Activated CD4-positive, alpha-beta T cell treated with anti-CD3 and anti-CD28 coated beads for 36 hours (primary cell): ENCODE results near the gene ARL13A. TPM values are rescaled to one million over a fixed set of nuclear protein-coding genes. Genes with fewer than 3 reads are reported as not detected.
A peak's percentile ranks its signal among the peaks of the same experiment; 100 is the strongest.

Source experiments
- ATAC-seq: fragments of 200-7000 bp; cut with Tn5 transposase; one replicate; pipeline ENCODE4 v1.10.0; 2021; ENCODE audit warnings: mild to moderate bottlenecking, moderate library complexity
- CTCF ChIA-PET: fragments of 350-600 bp; sonication (Branson Sonifier 250); formaldehyde crosslinking; loops from one replicate; lab custom pipeline; 2021; ENCODE audit warnings: antibody characterized with exemption; lab: Charles Lee
- POLR2A ChIA-PET: fragments of 350-600 bp; sonication (Branson Sonifier 250); formaldehyde crosslinking; loops from one replicate; lab custom pipeline; 2021; ENCODE audit warnings: antibody characterized with exemption, inconsistent platforms; lab: Charles Lee
- DNase-seq: peaks from one replicate; pipeline ENCODE4 v3.0.0-alpha.2; 2020
- H3K27ac Mint-ChIP-seq: one replicate; pipeline ENCODE4 v1.8.0; 2021; ENCODE audit warnings: mixed read lengths
- H3K27me3 Mint-ChIP-seq: one replicate; pipeline ENCODE4 v1.8.0; 2021; ENCODE audit warnings: mixed read lengths
- H3K36me3 Mint-ChIP-seq: one replicate; pipeline ENCODE4 v1.8.0; 2021; ENCODE audit warnings: low read depth, mixed read lengths
- H3K4me1 Mint-ChIP-seq: one replicate; pipeline ENCODE4 v1.8.0; 2021; ENCODE audit warnings: mixed read lengths
- H3K4me3 Mint-ChIP-seq: one replicate; pipeline ENCODE4 v1.8.0; 2021; ENCODE audit warnings: mild to moderate bottlenecking, moderate library complexity, mixed read lengths
- H3K9me3 Mint-ChIP-seq: one replicate; pipeline ENCODE4 v1.8.0; 2021; ENCODE audit warnings: low read depth, mixed read lengths
- intact Hi-C, 2 experiments: fragments of 100-400 bp; cut with DNase I in 1 of 2; cut with micrococcal nuclease in 1 of 2; formaldehyde crosslinking; loops; one replicate each; pipeline versions ENCODE4 v1.14.2 to v1.15.1; 2022 to 2024; cut with DNase I, micrococcal nuclease
- total RNA-seq, 2 experiments: library from RNA; stranded (reverse); gene quantifications; one replicate each; pipeline ENCODE4 v1.2.3, GENCODE V29; 2021

Gene ARL13A
- total RNA-seq, result not detected

DNA sequence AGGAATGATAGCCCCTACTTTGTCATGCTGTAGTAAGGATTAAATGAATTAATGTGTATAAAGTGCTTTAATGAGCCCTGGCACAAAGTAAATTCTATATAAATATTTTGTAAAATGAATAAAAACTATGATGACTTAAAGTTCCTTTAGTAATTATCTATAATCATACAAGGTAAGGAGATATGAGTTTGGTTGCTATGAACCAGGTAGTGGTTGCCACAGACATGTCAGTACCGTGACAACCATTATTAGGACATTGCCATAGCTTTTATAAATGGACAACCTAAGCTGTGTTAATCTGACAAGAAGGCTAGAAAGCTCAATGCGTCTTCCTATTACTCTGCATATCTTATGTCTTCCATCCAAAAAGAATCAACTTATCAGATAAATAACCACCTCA is at the start of gene ARL13A:
ARL13A (plus strand) TSS at position 301 of the 400 bp plus-strand sequence. CDS start 3,982 bp downstream, outside the sequence.
- H3K27me3 Mint-ChIP-seq, result no peaks in the 10 kb centered on the region
- no peak for DNase-seq
- ChIA-PET POLR2A (no interaction called here), CTCF (no interaction called here)
- no peak within 1 kb of the TSS for H3K27ac Mint-ChIP-seq
- H3K36me3 Mint-ChIP-seq, result peaks cover 1% of the 10 kb centered on the region
- intact Hi-C loops, result no loop called here
- ATAC-seq, result no peak
- no peak within 1 kb of the TSS for H3K4me3 Mint-ChIP-seq
- H3K9me3 Mint-ChIP-seq, result no peaks in the 10 kb centered on the region
- H3K4me1 Mint-ChIP-seq, result no peaks in the 10 kb centered on the region

GRCh38 chrX:100924375-100924774 is 45.1 kb upstream of the ARL13A start:
- ChIA-PET CTCF (no interaction called here), POLR2A (no interaction called here)
- no peak for DNase-seq
- Mint-ChIP-seq H3K9me3 (no peaks in the 10 kb centered on the region), H3K4me3 (no peak overlapping the region), H3K36me3 (no peaks in the 10 kb centered on the region), H3K27me3 (no peaks in the 10 kb centered on the region), H3K27ac (peak overlapping the region; percentile 55), H3K4me1 (peaks cover 36% of the 10 kb centered on the region)
- intact Hi-C loops, result no loop called here
- ATAC-seq, result no peak

DNA sequence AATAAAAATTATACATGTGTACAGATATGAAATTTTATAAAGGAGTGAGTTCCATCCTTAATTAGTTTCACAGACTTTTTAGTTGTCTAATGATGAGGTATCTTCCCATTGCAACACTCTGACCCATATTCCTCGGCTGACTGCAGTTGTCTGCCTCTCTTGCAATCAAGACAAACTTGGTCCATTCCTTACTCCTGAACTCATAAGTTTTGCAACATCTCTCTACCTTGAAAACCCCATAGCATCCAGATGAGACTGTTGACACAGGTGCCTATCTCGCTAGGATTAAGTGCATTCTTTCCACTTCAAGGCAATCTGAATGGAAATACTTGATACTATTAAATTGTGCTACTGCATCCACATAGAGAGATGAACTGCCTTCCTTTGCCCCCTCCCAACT is 43.1 kb upstream of the ARL13A start:
- H3K4me1 Mint-ChIP-seq, result peaks cover 44% of the 10 kb centered on the region
- intact Hi-C loops, result loop anchor here in 1 of 2 experiments (5.0 kb wide), 1 partner anchor 126 kb away; the partner anchor contains the start of gene TRMT2B
- ATAC-seq (no peak), DNase-seq (no peak)
- ChIA-PET CTCF (no interaction called here), POLR2A (no interaction called here)
- peaks cover 4% of the 10 kb centered on the region for H3K36me3 Mint-ChIP-seq
- H3K27ac Mint-ChIP-seq, result no peak overlapping the region
- peaks cover 3% of the 10 kb centered on the region for H3K9me3 Mint-ChIP-seq
- H3K4me3 Mint-ChIP-seq, result no peak overlapping the region
- no peaks in the 10 kb centered on the region for H3K27me3 Mint-ChIP-seq

- ChIA-PET CTCF (interaction anchor here (0.6 kb wide), 1 partner anchor 125 kb away, joined by 4 read pairs; no protein-coding TSS in a partner anchor), POLR2A (interaction anchor here (0.8 kb wide), 1 partner anchor 65 kb away, joined by 3 read pairs; no protein-coding TSS in a partner anchor)
- Mint-ChIP-seq H3K4me1 (peaks cover 53% of the 10 kb centered on the region), H3K36me3 (peaks cover 4% of the 10 kb centered on the region), H3K27me3 (no peaks in the 10 kb centered on the region), H3K4me3 (peak within 1 kb of the TSS; percentile 79), H3K9me3 (peaks cover 5% of the 10 kb centered on the region), H3K27ac (peak within 1 kb of the TSS; percentile 75)
- DNase-seq (peak; percentile 74), ATAC-seq (peak; percentile 78)
- intact Hi-C loops, result loop anchor here in 1 of 2 experiments (5.0 kb wide), 1 partner anchor 123 kb away; the partner anchor contains the start of gene TRMT2B
These were observed 40.6 kb upstream of the ARL13A start, which contains the start of gene XKRX for GRCh38 chrX:100928660-100929613. Gene XKRX, minus strand, starts transcription at chrX:100928917. Its CDS starts 613 bp downstream, at chrX:100928304.

DNA sequence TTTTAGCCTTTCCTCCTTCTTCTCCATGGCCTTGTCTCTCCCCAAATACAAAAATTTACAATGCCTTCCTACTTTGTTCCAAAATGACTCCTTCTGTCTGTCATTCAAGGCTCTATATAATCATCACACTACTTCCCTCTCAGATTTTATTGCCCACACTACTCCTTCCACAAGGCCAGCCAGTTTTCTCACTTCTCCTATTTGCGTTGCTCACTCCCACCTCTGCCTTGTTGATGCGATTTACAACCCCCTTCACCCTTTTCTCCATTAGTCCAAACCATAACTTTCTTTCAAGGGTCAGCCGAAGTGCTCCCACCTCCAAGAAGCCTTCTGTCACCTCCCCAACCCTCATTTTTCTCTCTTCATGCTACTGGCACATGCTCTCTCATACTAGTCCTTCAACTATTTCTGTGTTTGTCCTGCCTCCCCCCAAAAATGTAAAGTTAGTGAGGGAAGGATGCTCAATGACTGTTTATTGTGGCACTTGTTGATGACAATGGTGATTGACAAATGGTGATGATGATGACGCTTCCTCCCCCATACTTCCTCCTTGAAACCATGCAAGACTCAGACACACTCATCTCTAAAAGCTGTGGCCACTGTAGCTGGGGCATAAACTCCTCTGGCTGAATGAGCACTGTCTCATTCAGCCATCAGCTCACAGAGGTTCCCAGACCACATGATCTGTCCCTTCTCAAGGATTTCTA is 38.1 kb upstream of the ARL13A start:
- H3K27ac Mint-ChIP-seq, result peak overlapping the region; percentile 88
- intact Hi-C loops, result loop anchor here (1.0 to 2.0 kb wide), 5 partner anchors 63 to 167 kb away; partner anchors contain the start of genes CENPI (in 1 of the 2) and CSTF2 (in 1 of the 2)
- H3K27me3 Mint-ChIP-seq, result no peaks in the 10 kb centered on the region
- CTCF ChIA-PET, result interaction anchor here (0.7 kb wide), 1 partner anchor 60 kb away, joined by 3 read pairs; no protein-coding TSS in a partner anchor
- POLR2A ChIA-PET, result no interaction called here
- DNase-seq (peak; percentile 45), ATAC-seq (peak; percentile 85)
- no peak overlapping the region for H3K4me3 Mint-ChIP-seq
- peaks cover 4% of the 10 kb centered on the region for H3K36me3 Mint-ChIP-seq
- peaks cover 5% of the 10 kb centered on the region for H3K9me3 Mint-ChIP-seq
- peaks cover 35% of the 10 kb centered on the region for H3K4me1 Mint-ChIP-seq

DNA sequence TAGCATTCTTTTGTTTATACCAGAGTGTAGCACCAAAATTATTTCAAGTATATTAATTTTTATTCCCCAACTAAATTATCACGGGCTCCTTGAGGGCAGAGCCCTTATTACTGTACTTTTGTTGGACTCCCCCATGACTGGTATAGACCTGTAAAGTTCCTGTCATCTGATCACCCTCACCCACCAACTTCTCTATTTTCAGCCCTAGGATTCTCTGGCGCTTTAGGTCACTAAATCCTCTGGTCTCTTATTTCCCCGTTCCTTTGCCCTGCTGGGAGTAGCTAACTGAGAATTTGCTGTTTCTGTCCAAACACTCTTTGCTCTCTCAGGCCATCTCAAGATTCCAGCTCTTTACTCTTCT is 37.6 kb upstream of the ARL13A start:
- Mint-ChIP-seq H3K27me3 (no peaks in the 10 kb centered on the region), H3K4me3 (no peak overlapping the region), H3K4me1 (peaks cover 30% of the 10 kb centered on the region), H3K36me3 (peaks cover 4% of the 10 kb centered on the region), H3K9me3 (peaks cover 5% of the 10 kb centered on the region), H3K27ac (no peak overlapping the region)
- DNase-seq (no peak), ATAC-seq (peak; percentile 27)
- CTCF ChIA-PET, result interaction anchor here (0.7 kb wide), 1 partner anchor 59 kb away, joined by 3 read pairs; no protein-coding TSS in a partner anchor
- POLR2A ChIA-PET, result no interaction called here
- intact Hi-C loops, result loop anchor here (1.0 to 2.0 kb wide), 5 partner anchors 62 to 167 kb away; partner anchors contain the start of genes CENPI (in 1 of the 2) and CSTF2 (in 1 of the 2)

DNA sequence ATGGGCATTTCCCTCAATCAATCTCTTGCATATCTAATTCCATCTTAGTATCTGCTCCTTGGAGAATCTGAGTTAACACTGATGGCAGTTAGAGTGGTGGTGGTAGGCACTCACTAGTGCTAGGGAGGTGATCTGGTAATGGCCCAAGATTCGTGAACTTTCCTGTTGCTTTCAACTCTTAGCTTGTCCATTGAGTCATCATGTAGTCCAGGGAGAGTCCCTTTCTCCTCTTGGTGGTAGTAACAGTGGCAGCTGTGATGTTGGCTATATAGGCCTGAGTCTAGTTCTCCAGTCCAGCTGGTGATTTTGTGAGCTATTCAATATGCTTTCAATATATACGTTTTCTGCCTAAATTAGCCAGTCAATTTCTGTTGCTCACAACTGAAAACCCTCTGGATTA is 33.7 kb upstream of the ARL13A start:
- ATAC-seq (no peak), DNase-seq (no peak)
- intact Hi-C loops, result no loop called here
- Mint-ChIP-seq H3K27ac (no peak overlapping the region), H3K27me3 (no peaks in the 10 kb centered on the region), H3K36me3 (peaks cover 4% of the 10 kb centered on the region), H3K9me3 (peaks cover 5% of the 10 kb centered on the region), H3K4me3 (no peak overlapping the region), H3K4me1 (peaks cover 24% of the 10 kb centered on the region)
- CTCF ChIA-PET, result no interaction called here
- POLR2A ChIA-PET, result no interaction called here

DNA sequence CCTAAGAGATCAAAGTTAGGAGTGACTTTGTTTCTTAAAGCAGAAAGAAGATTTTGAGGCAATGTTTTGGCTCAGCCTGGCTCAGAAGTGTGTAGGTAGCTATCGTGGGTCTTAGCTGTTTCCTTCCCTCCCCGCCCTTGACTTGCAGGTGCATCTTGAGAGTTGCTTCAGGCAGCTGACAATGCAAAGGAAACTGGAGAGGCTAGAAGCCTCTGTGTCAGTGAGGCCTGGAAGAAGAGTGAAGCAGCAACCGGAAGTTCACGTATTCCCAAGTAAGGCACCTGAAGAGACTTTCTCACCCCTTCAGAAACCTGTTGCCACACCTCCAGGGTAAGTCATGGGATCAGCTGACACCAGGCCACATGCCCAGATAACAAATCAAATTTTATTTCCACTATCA is 30.2 kb upstream of the ARL13A start:
- POLR2A ChIA-PET, result no interaction called here

DNA sequence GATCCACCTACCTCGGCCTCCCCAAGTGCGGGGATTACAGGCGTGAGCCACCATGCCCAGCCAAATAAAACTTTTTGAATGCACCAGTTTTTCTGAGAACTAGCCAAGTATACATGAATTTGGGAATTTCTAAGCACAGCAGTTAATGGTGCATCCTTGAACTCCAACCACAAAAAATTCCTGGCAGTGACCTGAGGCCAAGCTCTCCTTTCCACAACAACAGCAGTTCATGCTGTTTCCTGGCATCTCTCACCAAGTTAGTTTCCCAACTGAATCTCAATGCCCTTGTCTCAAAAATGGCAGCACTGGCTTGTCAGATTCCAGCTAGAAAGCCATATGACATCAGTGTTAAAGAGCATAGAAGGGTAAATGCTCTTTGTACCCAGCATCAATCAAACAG is 24.9 kb upstream of the ARL13A start:
- H3K9me3 Mint-ChIP-seq, result no peaks in the 10 kb centered on the region
- POLR2A ChIA-PET, result no interaction called here
- peaks cover under 1% of the 10 kb centered on the region for H3K4me1 Mint-ChIP-seq
- H3K27ac Mint-ChIP-seq, result no peak overlapping the region
- no peak overlapping the region for H3K4me3 Mint-ChIP-seq
- intact Hi-C loops, result no loop called here
- H3K36me3 Mint-ChIP-seq, result no peaks in the 10 kb centered on the region
- CTCF ChIA-PET, result no interaction called here
- DNase-seq (no peak), ATAC-seq (no peak)
- no peaks in the 10 kb centered on the region for H3K27me3 Mint-ChIP-seq

More for the DNA sequence above, 30.2 kb upstream of the ARL13A start:
- no peak overlapping the region for H3K4me3 Mint-ChIP-seq
- no peaks in the 10 kb centered on the region for H3K36me3 Mint-ChIP-seq
- CTCF ChIA-PET, result no interaction called here
- intact Hi-C loops, result no loop called here
- no peaks in the 10 kb centered on the region for H3K27me3 Mint-ChIP-seq
- peak; percentile 16 for ATAC-seq
- DNase-seq, result peak; percentile 6
- H3K9me3 Mint-ChIP-seq, result no peaks in the 10 kb centered on the region
- H3K4me1 Mint-ChIP-seq, result peaks cover 9% of the 10 kb centered on the region
- H3K27ac Mint-ChIP-seq, result peak overlapping the region; percentile 33

- Mint-ChIP-seq H3K4me1 (no peaks in the 10 kb centered on the region), H3K36me3 (no peaks in the 10 kb centered on the region), H3K9me3 (no peaks in the 10 kb centered on the region), H3K4me3 (no peak overlapping the region), H3K27ac (no peak overlapping the region), H3K27me3 (no peaks in the 10 kb centered on the region)
- ChIA-PET CTCF (no interaction called here), POLR2A (no interaction called here)
- no peak for DNase-seq
- intact Hi-C loops, result no loop called here
- no peak for ATAC-seq
These were observed 23.1 kb upstream of the ARL13A start for GRCh38 chrX:100946299-100946927.

DNA sequence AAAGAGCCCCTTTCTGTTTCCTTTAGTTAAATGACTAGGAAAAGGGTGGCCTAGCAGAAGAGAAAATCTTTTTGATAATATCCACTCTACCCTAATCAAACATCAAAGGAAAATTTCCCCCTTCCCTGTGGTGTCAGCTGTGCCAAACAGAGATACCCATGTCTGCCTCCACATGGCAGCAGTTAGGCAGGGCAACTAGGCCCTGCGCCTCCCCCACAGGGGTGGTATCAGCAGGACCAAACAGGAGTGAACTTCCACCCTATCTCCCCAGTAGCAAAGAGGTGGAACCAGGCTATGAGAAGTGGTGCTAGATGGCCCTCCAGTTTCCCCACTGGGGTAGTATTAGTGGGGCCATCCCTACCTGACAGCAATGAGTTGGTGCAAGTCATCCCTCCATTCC is 21.0 kb upstream of the ARL13A start:
- Mint-ChIP-seq H3K27me3 (no peaks in the 10 kb centered on the region), H3K4me1 (no peaks in the 10 kb centered on the region), H3K9me3 (no peaks in the 10 kb centered on the region), H3K4me3 (no peak overlapping the region), H3K27ac (no peak overlapping the region), H3K36me3 (no peaks in the 10 kb centered on the region)
- intact Hi-C loops, result no loop called here
- no peak for ATAC-seq
- POLR2A ChIA-PET, result no interaction called here
- CTCF ChIA-PET, result interaction anchor here (0.6 kb wide), 1 partner anchor 23 kb away, joined by 4 read pairs; no protein-coding TSS in a partner anchor
- DNase-seq, result no peak
